ENCODE measurements around the gene VTI1A. TPM values are rescaled to one million over a fixed set of nuclear protein-coding genes. Genes with fewer than 3 reads are reported as not detected.

VTI1A gene
- total RNA-seq, 1 donor from 2014 or later: 26.3 TPM

GRCh38 chr10:112765717-112766235, 318.8 kb downstream of the VTI1A start:
- Mint-ChIP-seq H3K36me3 (ENCODE audit: unreplicated experiment) (peaks cover 6% of the 10 kb centered on the region), H3K4me1 (ENCODE audit: unreplicated experiment) (peaks cover 10% of the 10 kb centered on the region), H3K9me3 (ENCODE audit: unreplicated experiment) (no peaks in the 10 kb centered on the region), H3K27ac (ENCODE audit: unreplicated experiment) (no peak overlapping the region), H3K27me3 (ENCODE audit: unreplicated experiment) (peaks cover 4% of the 10 kb centered on the region), H3K4me3 (ENCODE audit: unreplicated experiment) (no peak overlapping the region)
- TF ChIP-seq CTCF (IDR thresholded peaks at IDR 0.05): no peak
- DNase-seq (ENCODE audit: extremely low spot score, unreplicated experiment): no peak

GRCh38 chr10:112766636-112767035, 319.6 kb downstream of the VTI1A start:
- no peak overlapping the region for H3K4me3 Mint-ChIP-seq (ENCODE audit: unreplicated experiment)
- no peak overlapping the region for H3K27ac Mint-ChIP-seq (ENCODE audit: unreplicated experiment)
- peaks cover 4% of the 10 kb centered on the region for H3K27me3 Mint-ChIP-seq (ENCODE audit: unreplicated experiment)
- DNase-seq (ENCODE audit: extremely low spot score, unreplicated experiment): no peak
- peaks cover 10% of the 10 kb centered on the region for H3K4me1 Mint-ChIP-seq (ENCODE audit: unreplicated experiment)
- peaks cover 2% of the 10 kb centered on the region for H3K9me3 Mint-ChIP-seq (ENCODE audit: unreplicated experiment)
- TF ChIP-seq CTCF (IDR thresholded peaks at IDR 0.05): no peak
- peaks cover 14% of the 10 kb centered on the region for H3K36me3 Mint-ChIP-seq (ENCODE audit: unreplicated experiment)

- TF ChIP-seq CTCF (IDR thresholded peaks at IDR 0.05): no peak
- Mint-ChIP-seq H3K4me3 (ENCODE audit: unreplicated experiment) (no peak overlapping the region), H3K9me3 (ENCODE audit: unreplicated experiment) (peaks cover 6% of the 10 kb centered on the region), H3K4me1 (ENCODE audit: unreplicated experiment) (peaks cover 10% of the 10 kb centered on the region), H3K27ac (ENCODE audit: unreplicated experiment) (no peak overlapping the region), H3K27me3 (ENCODE audit: unreplicated experiment) (peaks cover 4% of the 10 kb centered on the region), H3K36me3 (ENCODE audit: unreplicated experiment) (peaks cover 16% of the 10 kb centered on the region)
- DNase-seq (ENCODE audit: extremely low spot score, unreplicated experiment): no peak
Measured at GRCh38 chr10:112767156-112767555, 320.1 kb downstream of the VTI1A start.

- H3K4me3 Mint-ChIP-seq (ENCODE audit: unreplicated experiment): no peak overlapping the region
- no peak for DNase-seq (ENCODE audit: extremely low spot score, unreplicated experiment)
- H3K4me1 Mint-ChIP-seq (ENCODE audit: unreplicated experiment): peaks cover 10% of the 10 kb centered on the region
- H3K36me3 Mint-ChIP-seq (ENCODE audit: unreplicated experiment): peaks cover 16% of the 10 kb centered on the region
- TF ChIP-seq CTCF (IDR thresholded peaks at IDR 0.05): no peak
- H3K27ac Mint-ChIP-seq (ENCODE audit: unreplicated experiment): no peak overlapping the region
- H3K9me3 Mint-ChIP-seq (ENCODE audit: unreplicated experiment): peaks cover 6% of the 10 kb centered on the region
- peaks cover 4% of the 10 kb centered on the region for H3K27me3 Mint-ChIP-seq (ENCODE audit: unreplicated experiment)
Measured at GRCh38 chr10:112768121-112768520, 321.1 kb downstream of the VTI1A start.

GRCh38 chr10:112769081-112769480, 322.1 kb downstream of the VTI1A start:
- peaks cover 3% of the 10 kb centered on the region for H3K4me1 Mint-ChIP-seq (ENCODE audit: unreplicated experiment)
- H3K4me3 Mint-ChIP-seq (ENCODE audit: unreplicated experiment): no peak overlapping the region

More at GRCh38 chr10:112769081-112769480, 322.1 kb downstream of the VTI1A start:
- Mint-ChIP-seq H3K36me3 (ENCODE audit: unreplicated experiment) (peaks cover 16% of the 10 kb centered on the region), H3K9me3 (ENCODE audit: unreplicated experiment) (peaks cover 6% of the 10 kb centered on the region), H3K27me3 (ENCODE audit: unreplicated experiment) (peaks cover 4% of the 10 kb centered on the region), H3K27ac (ENCODE audit: unreplicated experiment) (no peak overlapping the region)
- no peak for DNase-seq (ENCODE audit: extremely low spot score, unreplicated experiment)
- TF ChIP-seq CTCF (IDR thresholded peaks at IDR 0.05): no peak

All from osteocyte (in vitro differentiated cells).